B cell (primary cell): ENCODE results near the gene CD109.
"Not testable (repeated sequence)": the region's sequence is repeated elsewhere in the genome, so short reads cannot be mapped to it uniquely, and the experiment has no call there.

Experiments
- CTCF ChIP-seq: fragments of 200-600 bp; IDR thresholded peaks from one replicate; pipeline ENCODE4 v1.8.0; 2022; ENCODE audit warnings: antibody characterized with exemption, mild to moderate bottlenecking
- EZH2 ChIP-seq: IDR thresholded peaks from 2 replicates; pipeline ENCODE4 v1.6.1; 2012; ENCODE audit warnings: borderline replicate concordance, low read depth, mild to moderate bottlenecking, moderate library complexity, low read length; ENCODE audit not compliant: insufficient read depth, poor library complexity, severe bottlenecking

GRCh38 chr6:73683574-73683973 is 12.4 kb upstream of the CD109 start:
- not testable (repeated sequence) for TF ChIP-seq CTCF, EZH2
